ENCODE data around the gene SBK2.

SBK2 gene

GRCh38 chr19:55544014-55544413 is 7.1 kb upstream of the SBK2 start:
- H3K4me3 ChIP-seq (ENCODE audit: low read depth, low read length): no peak overlapping the region
- no peak for DNase-seq (ENCODE audit: low read depth)
- TF ChIP-seq MAX (IDR thresholded peaks at IDR 0.05; ENCODE audit: low read depth, low read length): no peak
- no peak for TF ChIP-seq POLR2A (IDR thresholded peaks at IDR 0.05; ENCODE audit: extremely low read depth, insufficient read length)
- no peak for TF ChIP-seq CTCF (IDR thresholded peaks at IDR 0.05; ENCODE audit: low read depth, low read length)
- TF ChIP-seq MYC (IDR thresholded peaks at IDR 0.05; ENCODE audit: low read depth, low read length): no peak

GRCh38 chr19:55543567-55543966 is 6.6 kb upstream of the SBK2 start:
- no peak for DNase-seq (ENCODE audit: low read depth)
- no peak overlapping the region for H3K4me3 ChIP-seq (ENCODE audit: low read depth, low read length)
- TF ChIP-seq CTCF (IDR thresholded peaks at IDR 0.05; ENCODE audit: low read depth, low read length) (no peak), MAX (IDR thresholded peaks at IDR 0.05; ENCODE audit: low read depth, low read length) (no peak), POLR2A (IDR thresholded peaks at IDR 0.05; ENCODE audit: extremely low read depth, insufficient read length) (no peak), MYC (IDR thresholded peaks at IDR 0.05; ENCODE audit: low read depth, low read length) (no peak)

- no peak for TF ChIP-seq MYC (IDR thresholded peaks at IDR 0.05; ENCODE audit: low read depth, low read length)
- no peak for TF ChIP-seq CTCF (IDR thresholded peaks at IDR 0.05; ENCODE audit: low read depth, low read length)
- TF ChIP-seq POLR2A (IDR thresholded peaks at IDR 0.05; ENCODE audit: extremely low read depth, insufficient read length): no peak
- no peak for TF ChIP-seq MAX (IDR thresholded peaks at IDR 0.05; ENCODE audit: low read depth, low read length)
- H3K4me3 ChIP-seq (ENCODE audit: low read depth, low read length): no peak overlapping the region
- no peak for DNase-seq (ENCODE audit: low read depth)
Observed at GRCh38 chr19:55542292-55542855, 5.4 kb upstream of the SBK2 start.

- no peak for TF ChIP-seq CTCF (IDR thresholded peaks at IDR 0.05; ENCODE audit: low read depth, low read length)
- no peak for TF ChIP-seq MYC (IDR thresholded peaks at IDR 0.05; ENCODE audit: low read depth, low read length)
- no peak for TF ChIP-seq POLR2A (IDR thresholded peaks at IDR 0.05; ENCODE audit: extremely low read depth, insufficient read length)
- no peak for TF ChIP-seq MAX (IDR thresholded peaks at IDR 0.05; ENCODE audit: low read depth, low read length)
- H3K4me3 ChIP-seq (ENCODE audit: low read depth, low read length): no peak overlapping the region
- no peak for DNase-seq (ENCODE audit: low read depth)
Observed at GRCh38 chr19:55541091-55541490, 4.2 kb upstream of the SBK2 start.

GRCh38 chr19:55540619-55541018 is 3.7 kb upstream of the SBK2 start:
- DNase-seq (ENCODE audit: low read depth): no peak
- no peak for TF ChIP-seq POLR2A (IDR thresholded peaks at IDR 0.05; ENCODE audit: extremely low read depth, insufficient read length)
- TF ChIP-seq MYC (IDR thresholded peaks at IDR 0.05; ENCODE audit: low read depth, low read length): no peak
- TF ChIP-seq MAX (IDR thresholded peaks at IDR 0.05; ENCODE audit: low read depth, low read length): no peak
- no peak for TF ChIP-seq CTCF (IDR thresholded peaks at IDR 0.05; ENCODE audit: low read depth, low read length)
- H3K4me3 ChIP-seq (ENCODE audit: low read depth, low read length): no peak overlapping the region

All from NB4 (cell line).